ENCODE measurements around the gene ATP8A2. TPM values are rescaled to one million over a fixed set of nuclear protein-coding genes. Genes with fewer than 3 reads are reported as not detected.
A peak's percentile ranks its signal among the peaks of the same experiment; 100 is the strongest.

The ATP8A2 gene
- total RNA-seq, 1 experiment from 2014 or later, result not detected

- DNase-seq (ENCODE audit: low spot score), result no peak
- in situ Hi-C loops (cut with HindIII; ENCODE audit: low sequenced_read_pairs), result no loop called here
Observed at GRCh38 chr13:25447396-25447795, 75.6 kb downstream of the ATP8A2 start.

- peak; percentile 53 for DNase-seq (ENCODE audit: low spot score)
- in situ Hi-C loops (cut with HindIII; ENCODE audit: low sequenced_read_pairs), result no loop called here
Observed at GRCh38 chr13:25453850-25454365, 82.1 kb downstream of the ATP8A2 start.

DNA sequence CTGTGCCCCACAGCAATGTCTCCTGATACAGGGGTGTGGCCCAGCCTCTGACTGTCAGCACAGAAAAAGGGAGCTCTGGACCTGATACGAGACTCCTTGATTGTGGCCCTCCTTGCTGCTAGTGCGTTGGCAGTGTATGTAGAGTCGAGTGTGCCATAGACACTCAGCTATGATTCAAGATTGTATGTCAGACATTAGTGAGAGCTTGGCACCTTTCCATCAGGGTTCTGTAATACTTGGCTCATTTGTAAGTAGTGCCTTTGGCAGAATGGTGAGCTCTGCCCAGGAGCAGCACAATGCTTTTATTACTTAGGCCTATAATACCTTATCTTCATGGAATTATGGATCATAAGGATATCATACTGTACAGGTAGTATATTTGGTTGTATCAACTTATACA lies 83.4 kb downstream of the ATP8A2 start:
- in situ Hi-C loops (cut with HindIII; ENCODE audit: low sequenced_read_pairs), result no loop called here
- peak; percentile 81 for DNase-seq (ENCODE audit: low spot score)

DNA sequence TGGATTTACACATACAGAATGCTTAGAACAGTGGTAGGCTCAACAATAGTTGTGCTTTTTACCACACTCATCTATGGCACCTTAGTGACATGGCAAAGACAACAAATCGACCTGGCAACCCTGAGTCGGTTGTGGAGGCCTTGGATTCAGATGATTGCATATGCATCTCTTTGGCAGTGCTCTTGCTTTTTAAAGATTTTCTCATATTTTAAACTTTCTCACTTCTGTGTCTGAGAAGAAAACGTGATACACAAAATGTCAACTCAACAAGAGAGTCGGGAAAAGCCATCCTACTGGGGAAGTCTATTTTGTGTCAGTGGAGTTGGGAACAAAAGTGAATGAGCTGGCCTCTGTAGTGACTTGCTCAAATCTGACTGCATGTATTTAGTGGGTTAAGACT lies 85.8 kb downstream of the ATP8A2 start:
- in situ Hi-C loops (cut with HindIII; ENCODE audit: low sequenced_read_pairs), result no loop called here
- no peak for DNase-seq (ENCODE audit: low spot score)

GRCh38 chr13:25462301-25463125 lies 90.7 kb downstream of the ATP8A2 start:
- in situ Hi-C loops (cut with HindIII; ENCODE audit: low sequenced_read_pairs), result no loop called here
- no peak for DNase-seq (ENCODE audit: low spot score)

DNA sequence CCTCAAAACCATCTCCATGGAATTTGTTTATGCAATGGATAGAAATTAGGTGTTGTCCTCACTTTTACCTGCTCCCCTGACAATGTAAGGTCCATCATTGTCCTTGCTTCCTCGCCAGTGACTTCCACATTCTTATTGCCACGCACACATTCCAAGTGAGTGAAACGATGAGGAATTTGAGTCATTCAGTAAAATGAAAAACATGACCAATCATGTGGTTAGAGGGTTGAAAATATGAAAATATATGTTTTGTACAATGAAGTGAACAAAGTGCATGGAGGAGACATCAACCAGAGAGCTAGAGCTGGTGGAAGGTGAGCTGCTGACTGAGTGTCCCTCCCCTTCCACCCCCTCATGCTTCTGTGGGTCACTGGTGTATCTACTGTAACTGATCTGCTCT lies 91.7 kb downstream of the ATP8A2 start:
- in situ Hi-C loops (cut with HindIII; ENCODE audit: low sequenced_read_pairs), result no loop called here
- no peak for DNase-seq (ENCODE audit: low spot score)

GRCh38 chr13:25466880-25467279 lies 95.1 kb downstream of the ATP8A2 start:
- DNase-seq (ENCODE audit: low spot score), result no peak
- in situ Hi-C loops (cut with HindIII; ENCODE audit: low sequenced_read_pairs), result no loop called here

DNA sequence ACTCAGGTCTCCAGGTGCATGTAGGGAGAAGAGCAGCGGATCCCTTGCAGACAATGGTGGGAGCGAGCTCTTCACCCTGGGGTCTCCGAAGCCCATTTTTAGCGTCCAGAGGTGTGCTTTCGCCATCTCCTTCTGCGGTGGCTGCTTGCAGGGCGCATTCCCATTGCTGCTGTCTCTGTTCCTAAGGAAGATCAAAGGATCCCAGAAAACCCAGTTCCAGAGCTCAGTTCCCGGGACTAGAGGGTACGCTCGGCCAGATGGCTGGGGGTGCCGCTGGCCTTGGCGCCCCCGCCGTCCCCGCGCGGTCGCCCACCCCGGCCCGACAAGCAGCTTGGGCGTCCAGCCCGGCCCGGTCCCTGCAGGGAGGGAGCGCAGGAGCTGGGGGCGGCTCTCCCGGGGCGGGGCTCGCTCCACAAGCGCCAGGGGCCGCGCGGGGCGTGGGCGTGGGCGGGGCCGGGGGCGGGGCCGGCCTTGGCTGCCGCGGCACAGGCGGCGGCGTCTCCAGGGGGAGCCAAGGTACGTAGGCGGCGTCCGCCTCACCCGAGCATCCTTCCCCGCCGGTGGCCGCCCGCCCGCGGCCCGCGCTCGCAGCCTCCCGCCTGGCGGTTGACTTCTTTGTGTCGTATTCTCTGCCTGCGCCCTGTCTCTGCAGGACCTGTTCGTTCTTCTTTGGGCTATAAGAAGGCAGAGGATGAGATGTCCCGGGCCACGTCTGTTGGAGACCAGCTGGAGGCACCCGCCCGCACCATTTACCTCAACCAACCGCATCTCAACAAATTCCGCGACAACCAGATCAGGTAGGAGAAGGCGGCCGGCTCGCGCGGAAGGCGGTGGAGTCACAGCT lies 96.8 kb downstream of the ATP8A2 start:
- DNase-seq (ENCODE audit: low spot score), result peak; percentile 78
- in situ Hi-C loops (cut with HindIII; ENCODE audit: low sequenced_read_pairs), result no loop called here

DNA sequence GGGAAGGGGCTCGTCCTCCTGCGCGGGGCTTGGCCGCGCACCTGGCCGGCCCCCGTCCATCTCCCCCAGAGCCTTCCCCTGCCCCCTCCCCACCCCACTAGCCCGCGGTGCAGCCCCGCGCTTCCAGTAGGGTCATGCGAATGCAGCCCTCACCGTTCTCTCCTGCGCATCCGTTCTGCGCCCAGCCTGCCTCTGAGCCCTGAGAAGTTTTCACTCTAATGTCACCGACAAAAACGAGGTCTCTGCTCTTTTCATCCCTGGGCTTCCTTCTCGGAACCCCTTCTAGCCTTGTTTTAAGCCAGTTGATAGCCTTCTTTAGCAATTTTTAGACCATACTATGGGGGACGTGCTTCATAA lies 97.4 kb downstream of the ATP8A2 start:
- DNase-seq (ENCODE audit: low spot score), result no peak
- in situ Hi-C loops (cut with HindIII; ENCODE audit: low sequenced_read_pairs), result no loop called here

DNA sequence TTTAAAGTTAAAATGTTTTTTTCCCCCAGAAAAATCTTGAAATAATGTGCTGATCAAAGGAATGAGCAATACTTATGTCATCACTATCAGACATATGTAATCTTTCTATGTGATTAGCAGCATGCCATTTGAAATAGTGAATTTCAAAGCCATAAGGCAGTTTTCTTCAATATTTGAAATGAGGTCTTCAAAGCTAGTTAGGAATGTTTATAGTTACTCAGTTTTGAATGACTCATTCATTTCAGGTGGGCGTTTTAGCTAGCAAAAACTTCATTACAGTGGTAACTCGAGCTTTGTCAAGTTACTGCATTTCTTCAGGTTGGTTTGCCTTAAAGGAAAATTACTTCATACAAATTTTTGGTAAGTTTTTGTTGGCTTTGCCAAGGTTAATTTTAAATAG lies 102.1 kb downstream of the ATP8A2 start:
- DNase-seq (ENCODE audit: low spot score), result no peak
- in situ Hi-C loops (cut with HindIII; ENCODE audit: low sequenced_read_pairs), result no loop called here

DNA sequence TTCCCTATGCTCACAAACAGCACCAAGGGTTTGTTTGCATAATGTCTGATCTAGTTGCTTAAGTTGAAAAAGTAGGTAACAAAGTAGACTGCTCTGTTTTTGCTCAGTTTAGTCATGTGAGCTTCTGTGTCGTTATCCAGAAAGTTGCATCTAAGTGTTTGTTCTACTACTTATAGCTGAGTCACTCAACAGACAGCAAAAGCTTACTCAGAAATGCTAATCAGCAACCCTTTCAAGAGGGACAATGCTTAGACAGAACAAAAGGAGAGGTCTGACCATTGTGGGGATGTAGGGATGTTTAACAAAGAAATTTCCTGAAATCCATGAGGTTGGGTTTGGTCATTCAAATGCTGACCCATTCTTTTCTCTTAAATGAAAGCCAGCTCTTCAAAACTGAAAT lies 106.4 kb downstream of the ATP8A2 start:
- in situ Hi-C loops (cut with HindIII; ENCODE audit: low sequenced_read_pairs), result no loop called here

DNA sequence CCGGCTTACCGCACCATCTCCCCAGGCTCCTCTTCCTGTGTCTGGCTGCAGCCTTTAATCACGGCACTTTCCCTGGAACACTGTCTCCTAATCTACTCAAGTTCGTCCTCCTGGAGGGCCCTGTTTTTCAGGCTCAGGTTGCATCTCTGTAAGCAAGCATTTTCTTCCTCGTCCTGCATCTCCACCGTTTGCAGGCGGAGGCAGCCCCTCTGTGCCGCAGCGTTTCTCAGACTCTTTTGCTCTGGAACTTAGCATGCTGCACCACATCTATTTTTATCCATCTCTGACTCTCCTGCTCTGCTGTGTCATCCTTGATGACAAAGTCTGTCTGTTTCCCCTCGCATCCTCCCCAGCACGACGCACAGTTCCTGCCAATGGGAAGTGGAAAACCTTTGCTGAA lies 117.5 kb downstream of the ATP8A2 start:
- in situ Hi-C loops (cut with HindIII; ENCODE audit: low sequenced_read_pairs), result no loop called here

More for the DNA sequence above, 106.4 kb downstream of the ATP8A2 start:
- no peak for DNase-seq (ENCODE audit: low spot score)

DNA sequence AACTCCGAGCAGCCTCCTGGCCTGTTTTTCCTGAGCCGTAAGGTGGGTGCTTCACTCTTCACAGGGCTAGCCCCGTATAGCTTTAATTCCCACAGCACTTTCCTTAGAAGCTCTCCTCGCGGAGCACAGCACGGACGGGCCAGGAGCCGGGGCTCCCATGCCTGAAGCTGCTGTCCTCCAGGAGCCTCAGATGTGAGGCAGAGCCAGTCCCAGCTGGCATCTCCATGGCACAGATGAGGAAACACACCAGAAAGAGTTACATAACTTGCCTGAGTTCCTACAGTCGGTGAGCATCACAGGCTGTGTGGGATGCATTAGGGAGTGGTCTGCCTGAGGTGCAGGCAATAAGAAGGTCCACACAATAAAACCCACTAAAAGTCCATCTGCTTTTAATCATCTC lies 118.5 kb downstream of the ATP8A2 start:
- peak; percentile 76 for DNase-seq (ENCODE audit: low spot score)
- in situ Hi-C loops (cut with HindIII; ENCODE audit: low sequenced_read_pairs), result no loop called here

More for the DNA sequence above, 117.5 kb downstream of the ATP8A2 start:
- peak; percentile 92 for DNase-seq (ENCODE audit: low spot score)

- in situ Hi-C loops (cut with HindIII; ENCODE audit: low sequenced_read_pairs), result no loop called here
- peak; percentile 67 for DNase-seq (ENCODE audit: low spot score)
Observed at GRCh38 chr13:25493931-25494640, 122.3 kb downstream of the ATP8A2 start.

GRCh38 chr13:25494698-25495411 lies 123.1 kb downstream of the ATP8A2 start:
- in situ Hi-C loops (cut with HindIII; ENCODE audit: low sequenced_read_pairs), result no loop called here
- peak; percentile 89 for DNase-seq (ENCODE audit: low spot score)

DNA sequence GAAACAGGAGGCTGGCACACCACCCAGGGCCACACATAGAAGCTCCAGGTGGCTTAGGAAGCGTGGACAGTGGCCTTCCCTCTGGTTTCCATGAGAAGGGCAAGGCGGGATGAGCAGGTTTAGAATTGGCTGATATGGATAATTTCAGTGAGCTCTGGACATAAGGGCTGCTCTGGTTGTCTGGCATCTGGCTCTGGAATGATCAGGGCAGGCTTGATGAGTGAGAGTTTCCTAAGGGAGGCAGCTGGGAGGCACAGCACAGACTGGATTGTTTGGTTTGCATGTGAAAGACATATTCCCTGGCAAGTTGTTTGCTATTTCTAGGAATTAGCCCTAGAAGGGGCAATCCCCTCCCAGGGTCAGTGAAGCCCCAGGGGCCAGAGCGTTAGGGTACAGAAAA lies 129.5 kb downstream of the ATP8A2 start:
- no peak for DNase-seq (ENCODE audit: low spot score)
- in situ Hi-C loops (cut with HindIII; ENCODE audit: low sequenced_read_pairs), result no loop called here

- in situ Hi-C loops (cut with HindIII; ENCODE audit: low sequenced_read_pairs), result no loop called here
- DNase-seq (ENCODE audit: low spot score), result no peak
Observed at GRCh38 chr13:25502031-25502430, 130.3 kb downstream of the ATP8A2 start.

- no peak for DNase-seq (ENCODE audit: low spot score)
- in situ Hi-C loops (cut with HindIII; ENCODE audit: low sequenced_read_pairs), result no loop called here
Observed at GRCh38 chr13:25502551-25502950, 130.8 kb downstream of the ATP8A2 start.

GRCh38 chr13:25503856-25504255 lies 132.1 kb downstream of the ATP8A2 start:
- no peak for DNase-seq (ENCODE audit: low spot score)
- in situ Hi-C loops (cut with HindIII; ENCODE audit: low sequenced_read_pairs), result no loop called here
